GM21619 (cell line): ENCODE results near the gene VAV3.

ENCODE experiments used
- ATAC-seq: cut with Tn5 transposase; IDR thresholded peaks from one replicate; pipeline ENCODE4 v1.9.1; 2021; ENCODE audit not compliant: unreplicated experiment

The VAV3 gene

GRCh38 chr1:107547363-107548155 lies 417.4 kb downstream of the VAV3 start:
- no peak for ATAC-seq

GRCh38 chr1:107546576-107546975 lies 418.4 kb downstream of the VAV3 start:
- ATAC-seq = no peak

GRCh38 chr1:107545879-107546278 lies 419.1 kb downstream of the VAV3 start:
- ATAC-seq = no peak

- ATAC-seq = no peak
Measured at GRCh38 chr1:107545056-107545577, 419.9 kb downstream of the VAV3 start.

GRCh38 chr1:107544285-107544684 lies 420.7 kb downstream of the VAV3 start:
- ATAC-seq = no peak

GRCh38 chr1:107541412-107541811 lies 423.6 kb downstream of the VAV3 start:
- no peak for ATAC-seq

- no peak for ATAC-seq
Measured at GRCh38 chr1:107538502-107538901, 426.5 kb downstream of the VAV3 start.

GRCh38 chr1:107536266-107536665 lies 428.7 kb downstream of the VAV3 start:
- no peak for ATAC-seq

GRCh38 chr1:107535091-107535490 lies 429.9 kb downstream of the VAV3 start:
- peak; percentile 60 for ATAC-seq

- ATAC-seq = peak; percentile 11
Measured at GRCh38 chr1:107534632-107535031, 430.3 kb downstream of the VAV3 start.

GRCh38 chr1:107533436-107533835 lies 431.5 kb downstream of the VAV3 start:
- ATAC-seq = no peak

GRCh38 chr1:107532318-107532717 lies 432.7 kb downstream of the VAV3 start:
- ATAC-seq = no peak

GRCh38 chr1:107531065-107531908 lies 433.7 kb downstream of the VAV3 start:
- ATAC-seq = no peak

- ATAC-seq = no peak
Measured at GRCh38 chr1:107530543-107530942, 434.4 kb downstream of the VAV3 start.

GRCh38 chr1:107529511-107530149 lies 435.4 kb downstream of the VAV3 start:
- ATAC-seq = peak; percentile 95

- no peak for ATAC-seq
Measured at GRCh38 chr1:107526524-107527198, 438.3 kb downstream of the VAV3 start.

GRCh38 chr1:107525961-107526360 lies 439.0 kb downstream of the VAV3 start:
- no peak for ATAC-seq

GRCh38 chr1:107525145-107525544 lies 439.8 kb downstream of the VAV3 start:
- ATAC-seq = no peak

- ATAC-seq = no peak
Measured at GRCh38 chr1:107524301-107524700, 440.7 kb downstream of the VAV3 start.

GRCh38 chr1:107523736-107524135 lies 441.2 kb downstream of the VAV3 start:
- no peak for ATAC-seq

GRCh38 chr1:107523061-107523460 lies 441.9 kb downstream of the VAV3 start:
- no peak for ATAC-seq
